A549 (cell line): ENCODE data around the gene EIF4B. TPM values are rescaled to one million over a fixed set of nuclear protein-coding genes. Genes with fewer than 3 reads are reported as not detected.

Source experiments
- ATAC-seq, 2 experiments: fragments of 200-7000 bp in 1 of 2; fragments of >200 bp in 1 of 2; cut with Nextera tagmentation in 1 of 2; cut with Tn5 transposase in 1 of 2; 3 replicates each; pipeline versions ENCODE4 v1.8.0 to v1.9.1; 2018 to 2020; ENCODE audit warnings: mild to moderate bottlenecking in 1 of 2, moderate library complexity in 1 of 2
- CTCF ChIA-PET: fragments of 300-600 bp; sonication (Branson Sonifier 250); formaldehyde crosslinking; extraction: SDS; loops from one replicate; lab custom pipeline; 2021; ENCODE audit warnings: antibody characterized with exemption, inconsistent platforms; lab: Yijun Ruan, JAX
- POLR2A ChIA-PET: fragments of 350-600 bp; formaldehyde crosslinking; extraction: SDS; loops from one replicate; lab custom pipeline; 2021; ENCODE audit warnings: antibody characterized with exemption, inconsistent platforms; lab: Yijun Ruan, JAX
- DNase-seq, 2 experiments: peaks; one replicate each; pipeline versions ENCODE4 v3.0.0 to v3.0.0-alpha.2; 2011 to 2016; ENCODE audit warnings: low read depth in 1 of 2, low spot score in 1 of 2
- FAIRE-seq: peaks from 2 replicates; lab custom pipeline; 2011; peaks lifted over from hg19 to GRCh38; lab: Jason Lieb, UNC
- H3K27ac ChIP-seq, 2 experiments: fragments of >200 bp; sonication (Bioruptor Twin); formaldehyde crosslinking; 3 replicates each; pipeline ENCODE4 v1.5.1; 2016 to 2017
- H3K4me1 ChIP-seq: fragments of >200 bp; sonication (Bioruptor Twin); formaldehyde crosslinking; 3 replicates; pipeline ENCODE4 v1.6.1; 2016
- H3K4me2 ChIP-seq: fragments of >200 bp; sonication (Bioruptor Twin); formaldehyde crosslinking; 3 replicates; pipeline ENCODE4 v1.6.1; 2016
- H3K4me3 ChIP-seq: fragments of >200 bp; sonication (Bioruptor Twin); formaldehyde crosslinking; 3 replicates; pipeline ENCODE4 v1.5.1; 2016
- H3K9me3 ChIP-seq: fragments of >200 bp; sonication (Bioruptor Twin); formaldehyde crosslinking; 3 replicates; pipeline ENCODE4 v1.6.1; 2016
- FOSB ChIP-seq: fragments of 250-450 bp; sonication (Bioruptor Pico); IDR thresholded peaks from 2 replicates; pipeline ENCODE4 v1.5.0; 2020; ENCODE audit warnings: mild to moderate bottlenecking, moderate library complexity
- HEYL ChIP-seq: fragments of 250-450 bp; sonication (Bioruptor Pico); IDR thresholded peaks from 2 replicates; pipeline ENCODE4 v1.8.0; 2021; ENCODE audit warnings: mild to moderate bottlenecking, moderate library complexity
- MAFK ChIP-seq: fragments of 450-650 bp; IDR thresholded peaks from 2 replicates; pipeline ENCODE4 v1.6.1; 2014; ENCODE audit not compliant: partially characterized antibody
- RAD21 ChIP-seq, 2 experiments: fragments of >200 bp in 1 of 2; sonication (Bioruptor Twin) in 1 of 2; formaldehyde crosslinking in 1 of 2; IDR thresholded peaks in 1 of 2; conservative IDR thresholded peaks in 1 of 2; 2 replicates in 1 of 2; 3 replicates in 1 of 2; pipeline ENCODE4 v1.6.1; 2012 to 2018; ENCODE audit warnings: inconsistent platforms in 1 of 2
- RNF2 ChIP-seq: fragments of 200-600 bp; sonication (generic); IDR thresholded peaks from 2 replicates; pipeline ENCODE4 v1.6.1; 2016; ENCODE audit warnings: low read depth, mild to moderate bottlenecking, antibody characterized with exemption, moderate library complexity, borderline replicate concordance
- TP53 ChIP-seq: fragments of 250-450 bp; sonication (Bioruptor Pico); IDR thresholded peaks from 2 replicates; pipeline ENCODE4 v1.5.0; 2021; ENCODE audit warnings: mild to moderate bottlenecking, moderate library complexity
- ZSCAN20 ChIP-seq: fragments of 250-450 bp; sonication (Bioruptor Pico); IDR thresholded peaks from 2 replicates; pipeline ENCODE4 v1.8.0; 2022; ENCODE audit warnings: mild to moderate bottlenecking, moderate library complexity
- WGBS: methylation state at CpG from one replicate; pipeline ENCODE4 v1.1.6; 2017; ENCODE audit errors: missing lambda C conversion rate; 5-methylcytosine and 5-hydroxymethylcytosine counted together
- polyA plus RNA-seq, 4 experiments: library from polyadenylated mRNA; depleted of rRNA in 3 of 4; stranded (reverse); fragments of >200 nt; fragmentation: RNase III in 1 of 4; extraction: RNeasy Plus Mini Kit Qiagen cat#74134 plus additional on column Dnase treatment in 1 of 4; gene quantifications; 2 replicates in 3 of 4; 3 replicates in 1 of 4; pipeline ENCODE4 v1.2.3, GENCODE V29; 2011 to 2017
- small RNA-seq, 6 experiments: library from RNA; depleted of rRNA; stranded (forward); fragments of <200 nt; gene quantifications; one replicate each; pipeline ENCODE3, GENCODE V24; 2012
- TF ChIP-seq, protein P1 (sequence below): fragments of 450-650 bp; IDR thresholded peaks from 2 replicates; pipeline ENCODE4 v1.6.1; 2014; ENCODE audit warnings: antibody characterized with exemption
- TF ChIP-seq, protein P2 (sequence below): fragments of 150-350 bp; IDR thresholded peaks from 2 replicates; pipeline ENCODE4 v1.6.1; 2014; ENCODE audit warnings: low read depth, mild to moderate bottlenecking, low read length

EIF4B gene
- polyA plus RNA-seq, 2 of the 4 experiments (the other 2 are of a cell fraction): 377 to 650 TPM

DNA sequence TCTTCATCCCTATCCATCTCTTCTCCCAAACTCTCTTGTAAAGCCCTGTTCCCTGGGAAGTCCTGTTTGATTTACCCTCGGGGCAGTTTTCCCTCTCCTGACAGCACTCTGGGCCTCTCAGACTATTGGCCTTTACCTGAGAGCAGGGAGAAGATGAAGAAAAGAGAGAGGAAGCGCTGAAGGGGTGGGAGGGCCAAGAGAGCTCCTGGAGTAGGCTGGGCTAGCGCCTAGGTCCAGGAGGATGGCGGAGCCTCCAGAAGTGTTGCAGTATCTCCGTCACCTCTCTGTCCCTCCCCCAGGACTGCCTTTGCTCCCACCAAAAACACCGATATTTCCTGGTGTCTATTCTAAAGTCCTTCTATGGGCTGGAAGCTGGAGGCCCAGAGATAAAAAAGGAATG, 85.5 kb downstream of the EIF4B start:
- FAIRE-seq (no peak), ATAC-seq (no peak), DNase-seq (no peak)
- TF ChIP-seq, protein P1, sequence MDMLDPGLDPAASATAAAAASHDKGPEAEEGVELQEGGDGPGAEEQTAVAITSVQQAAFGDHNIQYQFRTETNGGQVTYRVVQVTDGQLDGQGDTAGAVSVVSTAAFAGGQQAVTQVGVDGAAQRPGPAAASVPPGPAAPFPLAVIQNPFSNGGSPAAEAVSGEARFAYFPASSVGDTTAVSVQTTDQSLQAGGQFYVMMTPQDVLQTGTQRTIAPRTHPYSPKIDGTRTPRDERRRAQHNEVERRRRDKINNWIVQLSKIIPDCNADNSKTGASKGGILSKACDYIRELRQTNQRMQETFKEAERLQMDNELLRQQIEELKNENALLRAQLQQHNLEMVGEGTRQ: no peak
- TF ChIP-seq RAD21 (conservative IDR thresholded peaks at IDR 0.05 in 1 of 2, IDR thresholded peaks at IDR 0.05 in 1 of 2): no peak
- TF ChIP-seq RNF2: no peak
- TF ChIP-seq, protein P2, sequence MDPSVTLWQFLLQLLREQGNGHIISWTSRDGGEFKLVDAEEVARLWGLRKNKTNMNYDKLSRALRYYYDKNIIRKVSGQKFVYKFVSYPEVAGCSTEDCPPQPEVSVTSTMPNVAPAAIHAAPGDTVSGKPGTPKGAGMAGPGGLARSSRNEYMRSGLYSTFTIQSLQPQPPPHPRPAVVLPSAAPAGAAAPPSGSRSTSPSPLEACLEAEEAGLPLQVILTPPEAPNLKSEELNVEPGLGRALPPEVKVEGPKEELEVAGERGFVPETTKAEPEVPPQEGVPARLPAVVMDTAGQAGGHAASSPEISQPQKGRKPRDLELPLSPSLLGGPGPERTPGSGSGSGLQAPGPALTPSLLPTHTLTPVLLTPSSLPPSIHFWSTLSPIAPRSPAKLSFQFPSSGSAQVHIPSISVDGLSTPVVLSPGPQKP: no peak
- no peak for TF ChIP-seq HEYL (CRISPR knock-in tag)
- TF ChIP-seq TP53 (CRISPR knock-in tag): no peak
- TF ChIP-seq ZSCAN20 (CRISPR knock-in tag): no peak
- TF ChIP-seq FOSB (CRISPR knock-in tag): no peak
- TF ChIP-seq MAFK: no peak
- ChIA-PET CTCF (interaction anchor here (38.0 kb wide), 1 partner anchor 27 kb away, joined by 1424 read pairs; the partner anchor contains the start of genes SPRYD3 and TNS2), POLR2A (interaction anchor here (2.3 kb wide), 1 partner anchor 13 kb away, joined by 7 read pairs; the partner anchor contains the start of gene SPRYD3)
- H3K4me1 ChIP-seq: peaks cover 20% of the 10 kb centered on the region
- H3K9me3 ChIP-seq: no peaks in the 10 kb centered on the region
- H3K27ac ChIP-seq: no peak overlapping the region
- H3K4me2 ChIP-seq: no peak overlapping the region
- WGBS: 73% methylated on average over 6 of the region's 6 CpGs
- H3K4me3 ChIP-seq: no peak overlapping the region

Small RNAs within 50 kb of the gene (small RNA-seq; reads per million reads assigned to genes)
- 0 reads per million in 6 experiments for gene MIR6757

Other genes with a start within 250 kb of the EIF4B start
- not detected in 2 replicates for gene KRT76, start 229.1 kb upstream of the EIF4B start, polyA plus RNA-seq (2011; rRNA removed)
- gene KRT76, start 229.1 kb upstream of the EIF4B start, polyA plus RNA-seq (2017; fragmentation: RNase III; extraction: RNeasy Plus Mini Kit Qiagen cat#74134 plus additional on column Dnase treatment): not detected in 3 replicates
- 0.04 and 0.07 TPM in 2 replicates for gene KRT3, start 210.3 kb upstream of the EIF4B start, polyA plus RNA-seq (2011; rRNA removed)
- gene KRT3, start 210.3 kb upstream of the EIF4B start, polyA plus RNA-seq (2017; fragmentation: RNase III; extraction: RNeasy Plus Mini Kit Qiagen cat#74134 plus additional on column Dnase treatment): 0.06 to 0.07 TPM in 2 of 3 replicates, not detected in the other
- 12.7 and 12.8 TPM in 2 replicates for gene KRT4, start 192.3 kb upstream of the EIF4B start, polyA plus RNA-seq (2011; rRNA removed)
- 2.1 to 3.2 TPM (median 2.8 TPM) in 3 replicates for gene KRT4, start 192.3 kb upstream of the EIF4B start, polyA plus RNA-seq (2017; fragmentation: RNase III; extraction: RNeasy Plus Mini Kit Qiagen cat#74134 plus additional on column Dnase treatment)
- gene KRT79, start 172.1 kb upstream of the EIF4B start, polyA plus RNA-seq (2011; rRNA removed): 0.05 and 0.07 TPM in 2 replicates
- 0.08 TPM in 1 of 3 replicates, not detected in the others for gene KRT79, start 172.1 kb upstream of the EIF4B start, polyA plus RNA-seq (2017; fragmentation: RNase III; extraction: RNeasy Plus Mini Kit Qiagen cat#74134 plus additional on column Dnase treatment)
- gene KRT78, start 157.5 kb upstream of the EIF4B start, polyA plus RNA-seq (2011; rRNA removed): 0.09 TPM in 1 of 2 replicates, not detected in the other
- gene KRT78, start 157.5 kb upstream of the EIF4B start, polyA plus RNA-seq (2017; fragmentation: RNase III; extraction: RNeasy Plus Mini Kit Qiagen cat#74134 plus additional on column Dnase treatment): 0.12 TPM in 2 of 3 replicates, not detected in the other
- gene KRT8, start 101.4 kb upstream of the EIF4B start, polyA plus RNA-seq (2011; rRNA removed): 1,385 and 2,250 TPM in 2 replicates
- 3,173 to 3,781 TPM (median 3,633 TPM) in 3 replicates for gene KRT8, start 101.4 kb upstream of the EIF4B start, polyA plus RNA-seq (2017; fragmentation: RNase III; extraction: RNeasy Plus Mini Kit Qiagen cat#74134 plus additional on column Dnase treatment)
- gene KRT18, start 57.3 kb upstream of the EIF4B start, polyA plus RNA-seq (2011; rRNA removed): 2,476 and 2,635 TPM in 2 replicates
- gene KRT18, start 57.3 kb upstream of the EIF4B start, polyA plus RNA-seq (2017; fragmentation: RNase III; extraction: RNeasy Plus Mini Kit Qiagen cat#74134 plus additional on column Dnase treatment): 2,534 to 2,941 TPM (median 2,752 TPM) in 3 replicates
- 11.5 and 12.4 TPM in 2 replicates for gene TNS2, start 43.6 kb downstream of the EIF4B start, polyA plus RNA-seq (2011; rRNA removed)
- 13.5 to 15.8 TPM (median 15.3 TPM) in 3 replicates for gene TNS2, start 43.6 kb downstream of the EIF4B start, polyA plus RNA-seq (2017; fragmentation: RNase III; extraction: RNeasy Plus Mini Kit Qiagen cat#74134 plus additional on column Dnase treatment)
- 26.8 and 28.1 TPM in 2 replicates for gene SPRYD3, start 72.9 kb downstream of the EIF4B start, polyA plus RNA-seq (2011; rRNA removed)
- gene SPRYD3, start 72.9 kb downstream of the EIF4B start, polyA plus RNA-seq (2017; fragmentation: RNase III; extraction: RNeasy Plus Mini Kit Qiagen cat#74134 plus additional on column Dnase treatment): 16.1 to 18.6 TPM (median 17.3 TPM) in 3 replicates
- gene IGFBP6, start 91.2 kb downstream of the EIF4B start, polyA plus RNA-seq (2011; rRNA removed): 49.1 and 64.5 TPM in 2 replicates
- 128 to 155 TPM (median 128 TPM) in 3 replicates for gene IGFBP6, start 91.2 kb downstream of the EIF4B start, polyA plus RNA-seq (2017; fragmentation: RNase III; extraction: RNeasy Plus Mini Kit Qiagen cat#74134 plus additional on column Dnase treatment)
- 0.12 and 0.14 TPM in 2 replicates for gene SOAT2, start 97.0 kb downstream of the EIF4B start, polyA plus RNA-seq (2011; rRNA removed)
- 0.09 to 0.21 TPM (median 0.16 TPM) in 3 replicates for gene SOAT2, start 97.0 kb downstream of the EIF4B start, polyA plus RNA-seq (2017; fragmentation: RNase III; extraction: RNeasy Plus Mini Kit Qiagen cat#74134 plus additional on column Dnase treatment)
- gene ZNF740, start 174.3 kb downstream of the EIF4B start, polyA plus RNA-seq (2011; rRNA removed): 28.8 and 32.9 TPM in 2 replicates
- 12.1 to 15.6 TPM (median 15.1 TPM) in 3 replicates for gene ZNF740, start 174.3 kb downstream of the EIF4B start, polyA plus RNA-seq (2017; fragmentation: RNase III; extraction: RNeasy Plus Mini Kit Qiagen cat#74134 plus additional on column Dnase treatment)
- gene CSAD, start 174.5 kb downstream of the EIF4B start, polyA plus RNA-seq (2011; rRNA removed): 16.5 and 19.2 TPM in 2 replicates
- gene CSAD, start 174.5 kb downstream of the EIF4B start, polyA plus RNA-seq (2017; fragmentation: RNase III; extraction: RNeasy Plus Mini Kit Qiagen cat#74134 plus additional on column Dnase treatment): 14.0 to 16.4 TPM (median 14.5 TPM) in 3 replicates
- gene ITGB7, start 200.8 kb downstream of the EIF4B start, polyA plus RNA-seq (2011; rRNA removed): 0.56 and 0.71 TPM in 2 replicates
- gene ITGB7, start 200.8 kb downstream of the EIF4B start, polyA plus RNA-seq (2017; fragmentation: RNase III; extraction: RNeasy Plus Mini Kit Qiagen cat#74134 plus additional on column Dnase treatment): 0.54 to 0.66 TPM (median 0.64 TPM) in 3 replicates
- gene RARG, start 225.8 kb downstream of the EIF4B start, polyA plus RNA-seq (2011; rRNA removed): 15.6 and 19.0 TPM in 2 replicates
- gene RARG, start 225.8 kb downstream of the EIF4B start, polyA plus RNA-seq (2017; fragmentation: RNase III; extraction: RNeasy Plus Mini Kit Qiagen cat#74134 plus additional on column Dnase treatment): 16.4 to 17.7 TPM (median 17.2 TPM) in 3 replicates